BJ (cell line): Measurements from ENCODE around the gene EPHB2. TPM values are rescaled to one million over a fixed set of nuclear protein-coding genes. Genes with fewer than 3 reads are reported as not detected.

Experiments used
- CTCF ChIA-PET: fragments of 350-600 bp; formaldehyde crosslinking; extraction: SDS; loops from one replicate; lab custom pipeline; 2021; ENCODE audit warnings: antibody characterized with exemption, inconsistent platforms; lab: Yijun Ruan, JAX
- POLR2A ChIA-PET: fragments of 300-600 bp; sonication (Branson Sonifier 250); formaldehyde crosslinking; extraction: SDS; loops from one replicate; lab custom pipeline; 2021; ENCODE audit warnings: antibody characterized with exemption; lab: Charles Lee
- DNase-seq: peaks from one replicate; pipeline ENCODE4 v3.0.0-alpha.2; 2011; ENCODE audit warnings: low read depth
- H3K27me3 ChIP-seq: 2 replicates; pipeline ENCODE4 v1.6.0; 2011; ENCODE audit warnings: low read length; ENCODE audit not compliant: control insufficient read depth, insufficient read depth
- H3K36me3 ChIP-seq: 2 replicates; pipeline ENCODE4 v1.5.1; 2011; ENCODE audit warnings: low read length; ENCODE audit not compliant: control insufficient read depth, insufficient read depth
- H3K4me3 ChIP-seq: 2 replicates; pipeline ENCODE4 v1.5.1; 2011; ENCODE audit warnings: low read depth, mild to moderate bottlenecking, control low read depth, low read length
- polyA plus RNA-seq: library from polyadenylated mRNA; depleted of rRNA; stranded (reverse); fragments of >200 nt; gene quantifications from 2 replicates; pipeline ENCODE4 v1.2.3, GENCODE V29; 2011
- TF ChIP-seq, protein P1 (sequence below): IDR thresholded peaks from 2 replicates; pipeline ENCODE4 v1.5.1; 2011; ENCODE audit warnings: low read depth, mild to moderate bottlenecking, control low read depth, inconsistent platforms, low read length, moderate library complexity; ENCODE audit not compliant: insufficient read depth

EPHB2 gene
- polyA plus RNA-seq, 1 experiment = 8.7 TPM

- Histone ChIP-seq H3K36me3 (no peaks in the 10 kb centered on the region), H3K27me3 (no peaks in the 10 kb centered on the region), H3K4me3 (no peak overlapping the region)
- ChIA-PET CTCF (no interaction called here), POLR2A (no interaction called here)
- TF ChIP-seq, protein P1, sequence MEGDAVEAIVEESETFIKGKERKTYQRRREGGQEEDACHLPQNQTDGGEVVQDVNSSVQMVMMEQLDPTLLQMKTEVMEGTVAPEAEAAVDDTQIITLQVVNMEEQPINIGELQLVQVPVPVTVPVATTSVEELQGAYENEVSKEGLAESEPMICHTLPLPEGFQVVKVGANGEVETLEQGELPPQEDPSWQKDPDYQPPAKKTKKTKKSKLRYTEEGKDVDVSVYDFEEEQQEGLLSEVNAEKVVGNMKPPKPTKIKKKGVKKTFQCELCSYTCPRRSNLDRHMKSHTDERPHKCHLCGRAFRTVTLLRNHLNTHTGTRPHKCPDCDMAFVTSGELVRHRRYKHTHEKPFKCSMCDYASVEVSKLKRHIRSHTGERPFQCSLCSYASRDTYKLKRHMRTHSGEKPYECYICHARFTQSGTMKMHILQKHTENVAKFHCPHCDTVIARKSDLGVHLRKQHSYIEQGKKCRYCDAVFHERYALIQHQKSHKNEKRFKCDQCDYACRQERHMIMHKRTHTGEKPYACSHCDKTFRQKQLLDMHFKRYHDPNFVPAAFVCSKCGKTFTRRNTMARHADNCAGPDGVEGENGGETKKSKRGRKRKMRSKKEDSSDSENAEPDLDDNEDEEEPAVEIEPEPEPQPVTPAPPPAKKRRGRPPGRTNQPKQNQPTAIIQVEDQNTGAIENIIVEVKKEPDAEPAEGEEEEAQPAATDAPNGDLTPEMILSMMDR = no peak
- no peak for DNase-seq
Measured at GRCh38 chr1:22792396-22793160, 81.9 kb downstream of the EPHB2 start.

GRCh38 chr1:22793647-22794046, 83.0 kb downstream of the EPHB2 start:
- DNase-seq = no peak
- TF ChIP-seq, protein P1 = no peak
- Histone ChIP-seq H3K4me3 (no peak overlapping the region), H3K36me3 (no peaks in the 10 kb centered on the region), H3K27me3 (no peaks in the 10 kb centered on the region)
- ChIA-PET CTCF (no interaction called here), POLR2A (no interaction called here)

- H3K4me3 ChIP-seq = no peak overlapping the region
- DNase-seq = no peak
- ChIA-PET POLR2A (no interaction called here), CTCF (no interaction called here)
- H3K36me3 ChIP-seq = no peaks in the 10 kb centered on the region
- no peaks in the 10 kb centered on the region for H3K27me3 ChIP-seq
- TF ChIP-seq, protein P1 = no peak
Measured at GRCh38 chr1:22794647-22795365, 84.2 kb downstream of the EPHB2 start.

GRCh38 chr1:22795366-22795714, 84.7 kb downstream of the EPHB2 start:
- POLR2A ChIA-PET = no interaction called here
- Histone ChIP-seq H3K36me3 (no peaks in the 10 kb centered on the region), H3K4me3 (no peak overlapping the region), H3K27me3 (no peaks in the 10 kb centered on the region)
- no peak for DNase-seq
- TF ChIP-seq, protein P1 = no peak
- CTCF ChIA-PET = interaction anchor here (1.5 kb wide), 1 partner anchor 11 kb away, joined by 3 read pairs; no protein-coding TSS in a partner anchor

DNA sequence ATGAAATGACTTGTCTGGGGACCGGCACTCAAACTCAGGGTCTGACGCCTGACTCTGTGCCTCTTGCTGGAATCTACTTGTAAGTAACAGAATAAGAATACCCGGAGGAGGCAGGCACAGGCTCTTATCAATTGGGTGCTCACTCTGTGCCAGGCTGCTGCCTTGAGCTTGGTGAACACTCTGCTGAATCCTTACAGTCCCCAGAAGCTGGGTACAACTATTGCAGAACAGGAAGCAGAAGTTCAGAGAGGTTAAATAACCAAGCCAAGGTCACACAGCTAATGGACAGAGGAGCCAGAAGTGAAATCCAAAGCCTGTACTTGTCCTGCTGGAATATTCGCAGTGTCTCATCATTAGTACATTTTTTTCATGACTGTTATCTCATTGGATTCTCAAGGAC, 86.0 kb downstream of the EPHB2 start:
- Histone ChIP-seq H3K4me3 (no peak overlapping the region), H3K27me3 (no peaks in the 10 kb centered on the region), H3K36me3 (no peaks in the 10 kb centered on the region)
- DNase-seq = no peak
- TF ChIP-seq, protein P1 = no peak
- POLR2A ChIA-PET = no interaction called here
- CTCF ChIA-PET = interaction anchor here (1.5 kb wide), 1 partner anchor 12 kb away, joined by 3 read pairs; no protein-coding TSS in a partner anchor
